Fibroblast of skin of left biceps (primary cell): Measurements from ENCODE around the gene CCR5.

Source experiments
- DNase-seq, 2 experiments: peaks; one replicate each; pipeline ENCODE4 v3.0.0-alpha.2; 2013; ENCODE audit warnings: low read depth in 2 of 2

CCR5 gene

GRCh38 chr3:46358466-46358865, 12.3 kb upstream of the CCR5 start:
- no peak for DNase-seq

GRCh38 chr3:46359733-46360493, 10.8 kb upstream of the CCR5 start:
- DNase-seq: no peak

GRCh38 chr3:46360907-46361306, 9.8 kb upstream of the CCR5 start:
- no peak for DNase-seq

- DNase-seq: no peak
Measured at GRCh38 chr3:46361408-46362283, 9.1 kb upstream of the CCR5 start.

GRCh38 chr3:46365041-46365440, 5.7 kb upstream of the CCR5 start:
- no peak for DNase-seq

GRCh38 chr3:46365737-46366524, 4.8 kb upstream of the CCR5 start:
- DNase-seq: no peak

GRCh38 chr3:46367811-46368210, 2.9 kb upstream of the CCR5 start:
- DNase-seq: no peak

GRCh38 chr3:46368569-46368968, 2.2 kb upstream of the CCR5 start:
- no peak for DNase-seq

- DNase-seq: no peak
Measured at GRCh38 chr3:46369151-46369550, 1.6 kb upstream of the CCR5 start.

GRCh38 chr3:46369675-46370132, 1.0 kb upstream of the CCR5 start:
- no peak for DNase-seq

GRCh38 chr3:46371519-46372340, 984 bp downstream of the CCR5 start:
- DNase-seq: no peak

- DNase-seq: no peak
Measured at GRCh38 chr3:46372492-46373359, 2.0 kb downstream of the CCR5 start.

- no peak for DNase-seq
Measured at GRCh38 chr3:46374755-46375154, 4.0 kb downstream of the CCR5 start.

- no peak for DNase-seq
Measured at GRCh38 chr3:46375218-46375617, 4.5 kb downstream of the CCR5 start.

- no peak for DNase-seq
Measured at GRCh38 chr3:46375814-46376213, 5.1 kb downstream of the CCR5 start.

GRCh38 chr3:46378426-46378942, 7.7 kb downstream of the CCR5 start:
- no peak for DNase-seq

GRCh38 chr3:46380471-46381221, 9.9 kb downstream of the CCR5 start:
- no peak for DNase-seq

- no peak for DNase-seq
Measured at GRCh38 chr3:46381625-46382024, 10.9 kb downstream of the CCR5 start.

- no peak for DNase-seq
Measured at GRCh38 chr3:46383211-46383950, 12.6 kb downstream of the CCR5 start.
